ENCODE results near the gene CPT2. TPM values are rescaled to one million over a fixed set of nuclear protein-coding genes. Genes with fewer than 3 reads are reported as not detected.

CPT2 gene
- total and polyA plus RNA-seq, 2 of the 13 experiments (the other 11 are each of a cell fraction or from before 2014, with no cell fraction given) = 12.6 to 14.6 TPM

DNA sequence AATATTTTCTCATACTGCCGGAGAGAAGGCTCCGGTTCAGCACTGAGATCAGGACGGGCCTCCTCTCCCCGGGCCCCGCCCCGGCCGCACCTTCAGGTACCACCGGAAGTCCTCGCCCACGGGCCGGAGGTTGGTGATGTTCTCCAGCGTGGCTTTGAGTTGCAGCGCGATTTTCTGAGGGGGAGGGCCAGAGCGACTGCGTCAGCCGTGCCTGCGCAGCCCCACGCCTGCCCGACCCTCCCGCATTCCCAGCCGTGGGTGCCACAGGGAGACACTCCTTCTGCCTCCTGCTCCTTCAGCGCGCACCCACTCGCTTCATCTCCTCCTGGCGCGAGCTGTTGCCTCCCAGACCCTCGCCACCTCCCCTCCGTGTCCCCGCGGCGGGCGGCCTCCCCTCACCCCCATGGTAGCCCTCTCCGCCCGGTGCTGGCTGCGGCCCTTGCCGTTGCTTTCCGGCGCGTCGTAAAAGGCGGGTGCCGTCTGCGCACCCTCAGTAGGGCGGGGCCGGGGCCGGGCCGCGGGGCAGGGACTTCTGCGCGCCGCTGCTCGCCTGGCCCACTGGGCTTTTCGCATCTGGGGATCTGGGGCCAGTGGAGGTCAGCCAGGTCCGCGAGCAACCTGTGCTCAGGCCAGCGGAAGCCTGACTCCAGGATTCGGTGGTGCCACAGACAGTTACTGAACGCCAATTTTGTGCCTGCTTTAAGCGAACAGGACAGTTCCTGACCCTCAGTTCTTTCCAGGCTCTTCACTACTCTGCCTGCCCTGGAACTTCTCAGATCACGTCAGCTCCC is 23.7 kb downstream of the CPT2 start, which contains the start of gene CZIB (continued):
- TF ChIP-seq, protein P1, sequence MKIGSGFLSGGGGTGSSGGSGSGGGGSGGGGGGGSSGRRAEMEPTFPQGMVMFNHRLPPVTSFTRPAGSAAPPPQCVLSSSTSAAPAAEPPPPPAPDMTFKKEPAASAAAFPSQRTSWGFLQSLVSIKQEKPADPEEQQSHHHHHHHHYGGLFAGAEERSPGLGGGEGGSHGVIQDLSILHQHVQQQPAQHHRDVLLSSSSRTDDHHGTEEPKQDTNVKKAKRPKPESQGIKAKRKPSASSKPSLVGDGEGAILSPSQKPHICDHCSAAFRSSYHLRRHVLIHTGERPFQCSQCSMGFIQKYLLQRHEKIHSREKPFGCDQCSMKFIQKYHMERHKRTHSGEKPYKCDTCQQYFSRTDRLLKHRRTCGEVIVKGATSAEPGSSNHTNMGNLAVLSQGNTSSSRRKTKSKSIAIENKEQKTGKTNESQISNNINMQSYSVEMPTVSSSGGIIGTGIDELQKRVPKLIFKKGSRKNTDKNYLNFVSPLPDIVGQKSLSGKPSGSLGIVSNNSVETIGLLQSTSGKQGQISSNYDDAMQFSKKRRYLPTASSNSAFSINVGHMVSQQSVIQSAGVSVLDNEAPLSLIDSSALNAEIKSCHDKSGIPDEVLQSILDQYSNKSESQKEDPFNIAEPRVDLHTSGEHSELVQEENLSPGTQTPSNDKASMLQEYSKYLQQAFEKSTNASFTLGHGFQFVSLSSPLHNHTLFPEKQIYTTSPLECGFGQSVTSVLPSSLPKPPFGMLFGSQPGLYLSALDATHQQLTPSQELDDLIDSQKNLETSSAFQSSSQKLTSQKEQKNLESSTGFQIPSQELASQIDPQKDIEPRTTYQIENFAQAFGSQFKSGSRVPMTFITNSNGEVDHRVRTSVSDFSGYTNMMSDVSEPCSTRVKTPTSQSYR (CRISPR knock-in tag; IDR thresholded peaks at IDR 0.05; ENCODE audit: borderline replicate concordance) = peak; percentile 47; the same call in 1 of the 2 replicates
- no peak for TF ChIP-seq CC2D1A (CRISPR knock-in tag; IDR thresholded peaks at IDR 0.05)
- TF ChIP-seq, protein P2, sequence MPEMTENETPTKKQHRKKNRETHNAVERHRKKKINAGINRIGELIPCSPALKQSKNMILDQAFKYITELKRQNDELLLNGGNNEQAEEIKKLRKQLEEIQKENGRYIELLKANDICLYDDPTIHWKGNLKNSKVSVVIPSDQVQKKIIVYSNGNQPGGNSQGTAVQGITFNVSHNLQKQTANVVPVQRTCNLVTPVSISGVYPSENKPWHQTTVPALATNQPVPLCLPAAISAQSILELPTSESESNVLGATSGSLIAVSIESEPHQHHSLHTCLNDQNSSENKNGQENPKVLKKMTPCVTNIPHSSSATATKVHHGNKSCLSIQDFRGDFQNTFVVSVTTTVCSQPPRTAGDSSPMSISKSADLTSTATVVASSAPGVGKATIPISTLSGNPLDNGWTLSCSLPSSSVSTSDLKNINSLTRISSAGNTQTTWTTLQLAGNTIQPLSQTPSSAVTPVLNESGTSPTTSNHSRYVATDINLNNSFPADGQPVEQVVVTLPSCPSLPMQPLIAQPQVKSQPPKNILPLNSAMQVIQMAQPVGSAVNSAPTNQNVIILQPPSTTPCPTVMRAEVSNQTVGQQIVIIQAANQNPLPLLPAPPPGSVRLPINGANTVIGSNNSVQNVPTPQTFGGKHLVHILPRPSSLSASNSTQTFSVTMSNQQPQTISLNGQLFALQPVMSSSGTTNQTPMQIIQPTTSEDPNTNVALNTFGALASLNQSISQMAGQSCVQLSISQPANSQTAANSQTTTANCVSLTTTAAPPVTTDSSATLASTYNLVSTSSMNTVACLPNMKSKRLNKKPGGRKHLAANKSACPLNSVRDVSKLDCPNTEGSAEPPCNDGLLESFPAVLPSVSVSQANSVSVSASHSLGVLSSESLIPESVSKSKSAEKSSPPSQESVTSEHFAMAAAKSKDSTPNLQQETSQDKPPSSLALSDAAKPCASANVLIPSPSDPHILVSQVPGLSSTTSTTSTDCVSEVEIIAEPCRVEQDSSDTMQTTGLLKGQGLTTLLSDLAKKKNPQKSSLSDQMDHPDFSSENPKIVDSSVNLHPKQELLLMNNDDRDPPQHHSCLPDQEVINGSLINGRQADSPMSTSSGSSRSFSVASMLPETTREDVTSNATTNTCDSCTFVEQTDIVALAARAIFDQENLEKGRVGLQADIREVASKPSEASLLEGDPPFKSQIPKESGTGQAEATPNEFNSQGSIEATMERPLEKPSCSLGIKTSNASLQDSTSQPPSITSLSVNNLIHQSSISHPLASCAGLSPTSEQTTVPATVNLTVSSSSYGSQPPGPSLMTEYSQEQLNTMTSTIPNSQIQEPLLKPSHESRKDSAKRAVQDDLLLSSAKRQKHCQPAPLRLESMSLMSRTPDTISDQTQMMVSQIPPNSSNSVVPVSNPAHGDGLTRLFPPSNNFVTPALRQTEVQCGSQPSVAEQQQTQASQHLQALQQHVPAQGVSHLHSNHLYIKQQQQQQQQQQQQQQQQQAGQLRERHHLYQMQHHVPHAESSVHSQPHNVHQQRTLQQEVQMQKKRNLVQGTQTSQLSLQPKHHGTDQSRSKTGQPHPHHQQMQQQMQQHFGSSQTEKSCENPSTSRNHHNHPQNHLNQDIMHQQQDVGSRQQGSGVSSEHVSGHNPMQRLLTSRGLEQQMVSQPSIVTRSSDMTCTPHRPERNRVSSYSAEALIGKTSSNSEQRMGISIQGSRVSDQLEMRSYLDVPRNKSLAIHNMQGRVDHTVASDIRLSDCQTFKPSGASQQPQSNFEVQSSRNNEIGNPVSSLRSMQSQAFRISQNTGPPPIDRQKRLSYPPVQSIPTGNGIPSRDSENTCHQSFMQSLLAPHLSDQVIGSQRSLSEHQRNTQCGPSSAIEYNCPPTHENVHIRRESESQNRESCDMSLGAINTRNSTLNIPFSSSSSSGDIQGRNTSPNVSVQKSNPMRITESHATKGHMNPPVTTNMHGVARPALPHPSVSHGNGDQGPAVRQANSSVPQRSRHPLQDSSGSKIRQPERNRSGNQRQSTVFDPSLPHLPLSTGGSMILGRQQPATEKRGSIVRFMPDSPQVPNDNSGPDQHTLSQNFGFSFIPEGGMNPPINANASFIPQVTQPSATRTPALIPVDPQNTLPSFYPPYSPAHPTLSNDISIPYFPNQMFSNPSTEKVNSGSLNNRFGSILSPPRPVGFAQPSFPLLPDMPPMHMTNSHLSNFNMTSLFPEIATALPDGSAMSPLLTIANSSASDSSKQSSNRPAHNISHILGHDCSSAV (CRISPR knock-in tag; IDR thresholded peaks at IDR 0.05; ENCODE audit: borderline replicate concordance) = no peak
- peak; percentile 31 for TF ChIP-seq ZNF451 (CRISPR knock-in tag; IDR thresholded peaks at IDR 0.05)
- TF ChIP-seq ZNF709 (CRISPR knock-in tag; IDR thresholded peaks at IDR 0.05) = peak; percentile 90; the same call in 1 of the 2 replicates
- TF ChIP-seq HOXA3 (CRISPR knock-in tag; IDR thresholded peaks at IDR 0.05) = peak; percentile 91
- no peak for TF ChIP-seq ZNF383 (CRISPR knock-in tag; IDR thresholded peaks at IDR 0.05; ENCODE audit: borderline replicate concordance)
- TF ChIP-seq ONECUT2 (CRISPR knock-in tag; IDR thresholded peaks at IDR 0.05) = no peak
- TF ChIP-seq TMF1 (CRISPR knock-in tag; IDR thresholded peaks at IDR 0.05; ENCODE audit: low read depth) = peak; percentile 62; the same call in 1 of the 2 replicates
- 0 out of 2 replicates have a peak, but pooled peaks have one; percentile 60 for TF ChIP-seq PAX8 (CRISPR knock-in tag; IDR thresholded peaks at IDR 0.05; ENCODE audit: borderline replicate concordance)
- TF ChIP-seq NFATC3 (CRISPR knock-in tag; IDR thresholded peaks at IDR 0.05) = 0 out of 2 replicates have a peak, but pooled peaks have one; percentile 85
- TF ChIP-seq MIER3 (CRISPR knock-in tag; IDR thresholded peaks at IDR 0.05; ENCODE audit: borderline replicate concordance) = peak; percentile 79; the same call in 1 of the 2 replicates
- TF ChIP-seq ZNF205 (CRISPR knock-in tag; IDR thresholded peaks at IDR 0.05) = peak; percentile 75
- TF ChIP-seq, protein P3, sequence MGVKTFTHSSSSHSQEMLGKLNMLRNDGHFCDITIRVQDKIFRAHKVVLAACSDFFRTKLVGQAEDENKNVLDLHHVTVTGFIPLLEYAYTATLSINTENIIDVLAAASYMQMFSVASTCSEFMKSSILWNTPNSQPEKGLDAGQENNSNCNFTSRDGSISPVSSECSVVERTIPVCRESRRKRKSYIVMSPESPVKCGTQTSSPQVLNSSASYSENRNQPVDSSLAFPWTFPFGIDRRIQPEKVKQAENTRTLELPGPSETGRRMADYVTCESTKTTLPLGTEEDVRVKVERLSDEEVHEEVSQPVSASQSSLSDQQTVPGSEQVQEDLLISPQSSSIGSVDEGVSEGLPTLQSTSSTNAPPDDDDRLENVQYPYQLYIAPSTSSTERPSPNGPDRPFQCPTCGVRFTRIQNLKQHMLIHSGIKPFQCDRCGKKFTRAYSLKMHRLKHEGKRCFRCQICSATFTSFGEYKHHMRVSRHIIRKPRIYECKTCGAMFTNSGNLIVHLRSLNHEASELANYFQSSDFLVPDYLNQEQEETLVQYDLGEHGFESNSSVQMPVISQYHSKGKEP (CRISPR knock-in tag; IDR thresholded peaks at IDR 0.05) = no peak
- TF ChIP-seq ZFP36L2 (CRISPR knock-in tag; IDR thresholded peaks at IDR 0.05) = no peak
- TF ChIP-seq PRMT3 (CRISPR knock-in tag; IDR thresholded peaks at IDR 0.05; ENCODE audit: borderline replicate concordance, low read depth) = peak; percentile 71; the same call in 1 of the 2 replicates
